Mesenteric fat pad (tissue), 1 donor: ENCODE data around the gene MVP. TPM values are rescaled to one million over a fixed set of nuclear protein-coding genes. Genes with fewer than 3 reads are reported as not detected.

Experiments used
- total RNA-seq: library from RNA; stranded (reverse); fragmentation: NEBNext Ultra II Directional; extraction: Animal tissue kit (Norgen Biotek cat#: 25700); gene quantifications from one replicate; pipeline ENCODE4 v1.2.1, GENCODE V29; 2021
- donor health status: DM: yes; HTN: yes; CAD: no.

MVP gene
- total RNA-seq, 1 donor from 2014 or later, result 150 TPM

Other genes starting within 250 kb of the MVP start
- 2.9 TPM for gene SPN, start 157.2 kb upstream of the MVP start, total RNA-seq
- gene QPRT, start 141.3 kb upstream of the MVP start, total RNA-seq, result 3.4 TPM
- 5.2 TPM for gene C16orf54, start 74.5 kb upstream of the MVP start, total RNA-seq
- gene ZG16, start 42.2 kb upstream of the MVP start, total RNA-seq, result not detected
- gene KIF22, start 29.7 kb upstream of the MVP start, total RNA-seq, result 4.8 TPM
- gene MAZ, start 13.9 kb upstream of the MVP start, total RNA-seq, result 135 TPM
- gene PRRT2, start 8.3 kb upstream of the MVP start, total RNA-seq, result 1.5 TPM
- 11.1 TPM for gene PAGR1, start 4.3 kb upstream of the MVP start, total RNA-seq
- gene CDIPT, start 42.8 kb downstream of the MVP start, total RNA-seq, result 117 TPM
- 1.1 TPM for gene SEZ6L2, start 79.1 kb downstream of the MVP start, total RNA-seq
- 0.67 TPM for gene ASPHD1, start 80.0 kb downstream of the MVP start, total RNA-seq
- gene KCTD13, start 105.8 kb downstream of the MVP start, total RNA-seq, result 15.7 TPM
- gene TMEM219, start 141.6 kb downstream of the MVP start, total RNA-seq, result 95.8 TPM
- 49.8 TPM for gene TAOK2, start 153.4 kb downstream of the MVP start, total RNA-seq
- 11.0 TPM for gene HIRIP3, start 175.2 kb downstream of the MVP start, total RNA-seq
- gene INO80E, start 175.8 kb downstream of the MVP start, total RNA-seq, result 45.4 TPM
- 0.42 TPM for gene DOC2A, start 190.6 kb downstream of the MVP start, total RNA-seq
- gene C16orf92, start 202.7 kb downstream of the MVP start, total RNA-seq, result not detected
- gene TLCD3B, start 210.8 kb downstream of the MVP start, total RNA-seq, result not detected
- gene ALDOA, start 245.3 kb downstream of the MVP start, total RNA-seq, result 1,236 TPM